Gastroesophageal sphincter (tissue), 3 donors: Measurements from ENCODE around the gene ACAN.
"Not testable (repeated sequence)": the region's sequence is repeated elsewhere in the genome, so short reads cannot be mapped to it uniquely, and the experiment has no call there.

Experiments used
- POLR2AphosphoS5 ChIP-seq: sonication (generic); formaldehyde crosslinking; IDR thresholded peaks from one replicate; pipeline ENCODE4 v1.6.1; 2017; ENCODE audit warnings: antibody characterized with exemption
- TF ChIP-seq, protein P1 (sequence below), 4 experiments: fragments of 200-600 bp in 2 of 4; fragments of 450-650 bp in 2 of 4; sonication (generic) in 1 of 4; IDR thresholded peaks; one replicate each; pipeline ENCODE4 v1.5.1; 2017 to 2019; ENCODE audit warnings: antibody characterized with exemption in 4 of 4, mild to moderate bottlenecking in 2 of 4, moderate library complexity in 2 of 4

DNA sequence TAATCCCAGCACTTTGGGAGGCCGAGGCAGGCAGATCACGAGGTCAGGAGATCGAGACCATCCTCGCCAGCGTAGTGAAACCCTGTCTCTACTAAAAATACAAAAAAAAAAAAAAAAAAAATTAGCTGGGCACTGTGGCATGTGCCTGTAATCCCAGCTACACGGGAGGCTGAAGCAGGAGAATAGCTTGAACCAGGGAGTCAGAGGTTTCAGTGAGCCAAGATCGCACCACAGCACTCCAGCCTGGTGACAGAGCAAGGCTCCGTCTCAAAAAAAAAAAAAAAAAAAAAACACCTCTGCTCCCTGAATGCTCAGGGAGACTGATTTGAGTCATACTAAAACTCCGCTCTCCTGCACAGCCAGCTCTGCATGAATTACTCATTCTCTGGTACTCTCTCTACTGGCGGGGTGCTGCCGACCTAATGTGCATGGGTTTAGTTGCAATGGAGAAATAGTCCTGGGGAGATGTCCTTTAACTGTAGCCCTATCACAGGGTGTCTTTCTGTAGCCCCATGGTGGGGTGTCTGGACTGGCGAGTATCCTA is 117.7 kb downstream of the ACAN start:
- TF ChIP-seq POLR2AphosphoS5, result not testable (repeated sequence)
- TF ChIP-seq, protein P1, sequence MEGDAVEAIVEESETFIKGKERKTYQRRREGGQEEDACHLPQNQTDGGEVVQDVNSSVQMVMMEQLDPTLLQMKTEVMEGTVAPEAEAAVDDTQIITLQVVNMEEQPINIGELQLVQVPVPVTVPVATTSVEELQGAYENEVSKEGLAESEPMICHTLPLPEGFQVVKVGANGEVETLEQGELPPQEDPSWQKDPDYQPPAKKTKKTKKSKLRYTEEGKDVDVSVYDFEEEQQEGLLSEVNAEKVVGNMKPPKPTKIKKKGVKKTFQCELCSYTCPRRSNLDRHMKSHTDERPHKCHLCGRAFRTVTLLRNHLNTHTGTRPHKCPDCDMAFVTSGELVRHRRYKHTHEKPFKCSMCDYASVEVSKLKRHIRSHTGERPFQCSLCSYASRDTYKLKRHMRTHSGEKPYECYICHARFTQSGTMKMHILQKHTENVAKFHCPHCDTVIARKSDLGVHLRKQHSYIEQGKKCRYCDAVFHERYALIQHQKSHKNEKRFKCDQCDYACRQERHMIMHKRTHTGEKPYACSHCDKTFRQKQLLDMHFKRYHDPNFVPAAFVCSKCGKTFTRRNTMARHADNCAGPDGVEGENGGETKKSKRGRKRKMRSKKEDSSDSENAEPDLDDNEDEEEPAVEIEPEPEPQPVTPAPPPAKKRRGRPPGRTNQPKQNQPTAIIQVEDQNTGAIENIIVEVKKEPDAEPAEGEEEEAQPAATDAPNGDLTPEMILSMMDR (IDR thresholded peaks at IDR 0.05), result not testable (repeated sequence)
